Natural killer cell (primary cell): Measurements from ENCODE around the gene EYS. TPM values are rescaled to one million over a fixed set of nuclear protein-coding genes. Genes with fewer than 3 reads are reported as not detected.

Source experiments
- ATAC-seq, 3 donors: fragments of 150-1000 bp in 2 of 3; fragments of 200-7000 bp in 1 of 3; cut with Tn5 transposase; 1 replicate in 1 of 3; 2 replicates in 2 of 3; pipeline ENCODE4 v1.10.0; 2021; ENCODE audit warnings: mild to moderate bottlenecking in 2 of 3, moderate library complexity in 2 of 3
- DNase-seq, 2 donors: peaks; one replicate each; pipeline versions ENCODE4 v3.0.0 to v3.0.0-alpha.2; 2013 to 2021; ENCODE audit warnings: mixed read lengths in 1 of 2
- H3K27ac ChIP-seq: one replicate; pipeline ENCODE4 v1.5.1; 2013; ENCODE audit warnings: mild to moderate bottlenecking, low read length
- H3K27me3 ChIP-seq: one replicate; pipeline ENCODE4 v1.6.1; 2013; ENCODE audit warnings: low read length; ENCODE audit not compliant: control insufficient read depth, insufficient read depth
- H3K36me3 ChIP-seq: one replicate; pipeline ENCODE4 v1.6.1; 2013; ENCODE audit warnings: low read length; ENCODE audit not compliant: control insufficient read depth, insufficient read depth
- H3K4me1 ChIP-seq: one replicate; pipeline ENCODE4 v1.6.1; 2013; ENCODE audit warnings: low read length; ENCODE audit not compliant: control insufficient read depth, insufficient read depth
- H3K4me3 ChIP-seq: one replicate; pipeline ENCODE4 v1.5.1; 2013; ENCODE audit warnings: low read length
- H3K9me3 ChIP-seq: one replicate; pipeline ENCODE4 v1.6.1; 2013; ENCODE audit warnings: low read length; ENCODE audit not compliant: control insufficient read depth, insufficient read depth
- H3K27ac Mint-ChIP-seq, 2 donors: one replicate each; pipeline ENCODE4 v1.8.0; 2022; ENCODE audit warnings: mild to moderate bottlenecking in 2 of 2, mixed read lengths in 2 of 2, moderate library complexity in 1 of 2
- H3K27me3 Mint-ChIP-seq, 2 donors: one replicate each; pipeline ENCODE4 v1.8.0; 2022; ENCODE audit warnings: low read depth in 2 of 2, mixed read lengths in 2 of 2
- H3K36me3 Mint-ChIP-seq: one replicate; pipeline ENCODE4 v1.8.0; 2022; ENCODE audit warnings: mixed read lengths
- H3K4me1 Mint-ChIP-seq, 2 donors: one replicate each; pipeline ENCODE4 v1.8.0; 2022; ENCODE audit warnings: mixed read lengths in 2 of 2
- H3K4me3 Mint-ChIP-seq: one replicate; pipeline ENCODE4 v1.8.0; 2022; ENCODE audit warnings: mild to moderate bottlenecking, moderate library complexity, mixed read lengths
- H3K9me3 Mint-ChIP-seq, 2 donors: one replicate each; pipeline ENCODE4 v1.8.0; 2022; ENCODE audit warnings: mixed read lengths in 2 of 2
- WGBS: methylation state at CpG from one replicate; pipeline ENCODE4 v1.1.7; 2013; ENCODE audit warnings: missing lambda C conversion rate; ENCODE audit not compliant: insufficient coverage; 5-methylcytosine and 5-hydroxymethylcytosine counted together
- intact Hi-C: fragments of 100-400 bp; cut with micrococcal nuclease; formaldehyde crosslinking; loops from one replicate; pipeline ENCODE4 v1.14.2; 2022
- total RNA-seq, 4 donors: library from RNA; stranded (reverse); fragments of 120-200 nt in 1 of 4; gene quantifications; one replicate each; pipeline versions ENCODE4 v1.2.3 to v1.2.4, GENCODE V29; 2013 to 2022
- TF ChIP-seq, protein P1 (sequence below): fragments of 200-600 bp; IDR thresholded peaks from one replicate; pipeline ENCODE4 v1.8.0; 2022; ENCODE audit warnings: antibody characterized with exemption

Gene EYS
- total RNA-seq, 3 donors from 2014 or later (not counting 1 experiment from before 2014, with no cell fraction given), result 0.55 TPM; not detected in 2

DNA sequence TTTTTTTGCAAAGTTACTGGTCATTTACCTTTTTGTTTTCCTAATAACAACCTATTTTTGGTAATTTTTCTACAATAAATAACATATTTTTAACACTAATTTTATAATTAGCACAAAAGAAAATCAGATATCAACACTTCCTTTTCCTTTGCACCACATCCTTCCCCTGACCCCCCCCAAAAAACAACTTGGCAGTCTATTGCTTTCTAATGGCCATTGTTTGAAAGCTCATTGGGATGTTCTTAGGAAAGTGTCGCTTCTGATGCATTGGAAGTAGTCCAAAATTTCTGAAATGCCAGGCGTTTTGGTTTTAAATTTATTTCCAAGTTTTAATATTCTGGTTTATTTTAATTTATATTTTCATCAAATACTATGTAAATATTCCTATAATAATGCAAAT, 407.8 kb downstream of the EYS start:
- Histone ChIP-seq H3K27me3 (no peaks in the 10 kb centered on the region), H3K36me3 (no peaks in the 10 kb centered on the region), H3K4me1 (no peaks in the 10 kb centered on the region), H3K27ac (no peak overlapping the region), H3K9me3 (peaks cover 2% of the 10 kb centered on the region), H3K4me3 (no peak overlapping the region)
- intact Hi-C loops, result no loop called here
- Mint-ChIP-seq H3K9me3 (peaks cover 5 to 8% of the 10 kb centered on the region in 2 donors), H3K4me3 (no peak overlapping the region), H3K4me1 (no peaks in the 10 kb centered on the region), H3K27me3 (no peaks in the 10 kb centered on the region), H3K27ac (no peak overlapping the region), H3K36me3 (peaks cover 6% of the 10 kb centered on the region)
- TF ChIP-seq, protein P1, sequence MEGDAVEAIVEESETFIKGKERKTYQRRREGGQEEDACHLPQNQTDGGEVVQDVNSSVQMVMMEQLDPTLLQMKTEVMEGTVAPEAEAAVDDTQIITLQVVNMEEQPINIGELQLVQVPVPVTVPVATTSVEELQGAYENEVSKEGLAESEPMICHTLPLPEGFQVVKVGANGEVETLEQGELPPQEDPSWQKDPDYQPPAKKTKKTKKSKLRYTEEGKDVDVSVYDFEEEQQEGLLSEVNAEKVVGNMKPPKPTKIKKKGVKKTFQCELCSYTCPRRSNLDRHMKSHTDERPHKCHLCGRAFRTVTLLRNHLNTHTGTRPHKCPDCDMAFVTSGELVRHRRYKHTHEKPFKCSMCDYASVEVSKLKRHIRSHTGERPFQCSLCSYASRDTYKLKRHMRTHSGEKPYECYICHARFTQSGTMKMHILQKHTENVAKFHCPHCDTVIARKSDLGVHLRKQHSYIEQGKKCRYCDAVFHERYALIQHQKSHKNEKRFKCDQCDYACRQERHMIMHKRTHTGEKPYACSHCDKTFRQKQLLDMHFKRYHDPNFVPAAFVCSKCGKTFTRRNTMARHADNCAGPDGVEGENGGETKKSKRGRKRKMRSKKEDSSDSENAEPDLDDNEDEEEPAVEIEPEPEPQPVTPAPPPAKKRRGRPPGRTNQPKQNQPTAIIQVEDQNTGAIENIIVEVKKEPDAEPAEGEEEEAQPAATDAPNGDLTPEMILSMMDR, result no peak
- ATAC-seq, result no peak
- no CpG with 5 or more reads among the region's 2 CpGs for WGBS
- no peak for DNase-seq

DNA sequence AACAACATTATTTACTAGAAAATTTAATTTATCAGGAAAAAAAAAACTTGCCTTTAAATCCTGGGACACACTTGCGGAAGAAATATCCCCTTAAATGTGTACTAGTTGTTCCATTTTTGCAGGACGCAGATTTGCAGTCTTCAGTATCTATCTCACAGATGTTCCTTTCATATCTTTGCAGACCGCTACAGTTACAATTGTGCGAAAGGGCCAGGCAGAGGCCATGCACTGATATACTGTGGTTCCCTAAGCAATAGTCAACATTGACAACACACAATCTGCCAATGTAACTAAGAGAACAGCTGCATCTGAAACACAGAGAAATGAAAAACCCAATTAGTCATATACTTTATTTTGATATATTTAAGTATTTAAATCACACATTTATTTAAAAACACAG, 411.2 kb downstream of the EYS start:
- H3K4me3 ChIP-seq, result no peak overlapping the region
- H3K4me1 ChIP-seq, result no peaks in the 10 kb centered on the region
- H3K9me3 Mint-ChIP-seq, result peaks cover 10 to 23% of the 10 kb centered on the region in 2 donors
- H3K36me3 ChIP-seq, result no peaks in the 10 kb centered on the region
- intact Hi-C loops, result no loop called here
- ATAC-seq (no peak), DNase-seq (no peak)
- H3K27ac ChIP-seq, result no peak overlapping the region
- H3K4me3 Mint-ChIP-seq, result no peak overlapping the region
- 76% methylated on average over 4 of the region's 4 CpGs for WGBS
- no peaks in the 10 kb centered on the region for H3K27me3 ChIP-seq
- H3K9me3 ChIP-seq, result peaks cover 2% of the 10 kb centered on the region
- no peak overlapping the region for H3K27ac Mint-ChIP-seq
- no peaks in the 10 kb centered on the region for H3K27me3 Mint-ChIP-seq
- TF ChIP-seq, protein P1, result no peak
- H3K4me1 Mint-ChIP-seq, result no peaks in the 10 kb centered on the region
- peaks cover 6% of the 10 kb centered on the region for H3K36me3 Mint-ChIP-seq

DNA sequence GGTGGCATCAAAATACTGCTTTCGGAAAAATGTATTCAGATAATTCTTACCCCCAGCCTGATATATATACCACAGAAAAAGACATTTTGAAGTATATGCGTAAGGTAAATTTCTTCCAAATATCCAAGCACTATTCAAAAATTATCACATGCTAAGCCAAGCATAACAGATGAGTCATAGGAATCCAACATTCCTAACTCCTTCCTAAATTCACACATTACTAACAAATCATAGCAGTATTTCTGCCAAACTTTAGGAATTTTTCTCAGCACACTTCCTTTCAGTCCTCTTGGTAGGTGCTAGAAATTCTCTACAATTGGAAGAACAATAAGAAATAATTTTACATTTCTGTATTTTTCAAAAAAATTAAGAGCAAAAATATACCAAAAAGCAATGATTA, 417.5 kb downstream of the EYS start:
- WGBS, result 100% methylated on average over 1 of the region's 2 CpGs
- H3K9me3 ChIP-seq, result no peaks in the 10 kb centered on the region
- H3K4me1 ChIP-seq, result no peaks in the 10 kb centered on the region
- Mint-ChIP-seq H3K9me3 (peaks cover 5 to 22% of the 10 kb centered on the region in 2 donors), H3K27ac (no peak overlapping the region), H3K4me3 (no peak overlapping the region), H3K36me3 (no peaks in the 10 kb centered on the region), H3K27me3 (no peaks in the 10 kb centered on the region), H3K4me1 (no peaks in the 10 kb centered on the region)
- ATAC-seq, result no peak
- no peaks in the 10 kb centered on the region for H3K36me3 ChIP-seq
- DNase-seq, result no peak
- intact Hi-C loops, result no loop called here
- H3K27me3 ChIP-seq, result no peaks in the 10 kb centered on the region
- TF ChIP-seq, protein P1, result no peak
- no peak overlapping the region for H3K4me3 ChIP-seq
- no peak overlapping the region for H3K27ac ChIP-seq

DNA sequence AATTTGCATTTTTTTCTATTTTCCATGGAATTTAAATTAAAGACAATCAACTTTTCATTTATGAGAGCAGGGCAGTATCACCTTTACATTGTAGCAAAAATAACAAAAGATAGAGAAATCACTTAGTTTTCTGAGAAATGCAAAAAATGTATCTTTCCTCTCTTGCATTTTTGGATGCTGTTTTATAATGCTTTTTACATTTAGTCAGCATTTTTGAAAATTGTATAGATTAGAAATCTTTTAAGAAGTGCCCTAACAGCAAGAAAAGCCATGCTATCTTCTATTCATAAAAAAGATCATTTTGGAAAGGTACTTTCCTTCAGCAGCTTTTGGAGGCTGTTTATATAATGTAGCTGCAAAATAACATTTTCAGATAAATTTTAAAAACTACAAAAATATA, 421.8 kb downstream of the EYS start:
- H3K9me3 Mint-ChIP-seq, result peaks cover 2 to 10% of the 10 kb centered on the region in 2 donors
- no peaks in the 10 kb centered on the region for H3K36me3 Mint-ChIP-seq
- no peaks in the 10 kb centered on the region for H3K27me3 ChIP-seq
- H3K9me3 ChIP-seq, result no peaks in the 10 kb centered on the region
- ATAC-seq (no peak), DNase-seq (no peak)
- no peaks in the 10 kb centered on the region for H3K4me1 Mint-ChIP-seq
- H3K36me3 ChIP-seq, result no peaks in the 10 kb centered on the region
- H3K4me3 Mint-ChIP-seq, result no peak overlapping the region
- no peak overlapping the region for H3K27ac Mint-ChIP-seq
- no peak overlapping the region for H3K4me3 ChIP-seq
- intact Hi-C loops, result no loop called here
- H3K27ac ChIP-seq, result no peak overlapping the region
- no peaks in the 10 kb centered on the region for H3K27me3 Mint-ChIP-seq
- no peaks in the 10 kb centered on the region for H3K4me1 ChIP-seq
- TF ChIP-seq, protein P1, result no peak
